HG03175 (cell line): ENCODE results near the gene PPP1R11.
"Not testable (repeated sequence)": the region's sequence is repeated elsewhere in the genome, so short reads cannot be mapped to it uniquely, and the experiment has no call there.

ENCODE experiments used
- ATAC-seq: cut with Tn5 transposase; IDR thresholded peaks from one replicate; pipeline ENCODE4 v1.9.1; 2021; ENCODE audit warnings: mild to moderate bottlenecking, moderate library complexity; ENCODE audit not compliant: unreplicated experiment

Gene PPP1R11, protein sequence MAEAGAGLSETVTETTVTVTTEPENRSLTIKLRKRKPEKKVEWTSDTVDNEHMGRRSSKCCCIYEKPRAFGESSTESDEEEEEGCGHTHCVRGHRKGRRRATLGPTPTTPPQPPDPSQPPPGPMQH

GRCh38 chr6:30066577-30067459 lies at the start of gene PPP1R11:
Gene PPP1R11, plus strand, starts transcription at chr6:30067198. Its CDS starts 213 bp downstream, at chr6:30067411.
- peak; percentile 97 for ATAC-seq

DNA sequence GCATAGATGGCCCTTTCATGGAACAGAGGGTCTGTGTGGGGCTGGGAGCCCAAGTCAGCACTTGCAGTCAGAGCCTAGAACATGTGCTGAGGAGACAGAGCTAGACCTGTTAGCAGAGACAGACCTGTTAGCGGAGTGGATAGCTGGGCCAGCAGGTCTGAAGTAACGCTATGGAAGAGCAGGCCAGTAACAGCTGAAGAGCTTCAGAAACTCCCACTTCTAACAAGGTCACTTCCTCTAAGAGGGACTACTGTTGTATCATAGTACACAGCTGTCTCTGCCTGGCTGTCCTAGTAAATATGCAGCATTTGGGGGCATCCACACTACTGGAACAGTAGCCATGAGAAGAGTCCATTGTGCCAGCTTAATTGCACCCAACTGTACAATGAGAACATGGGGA lies 47.2 kb upstream of the PPP1R11 start:
- ATAC-seq = no peak

DNA sequence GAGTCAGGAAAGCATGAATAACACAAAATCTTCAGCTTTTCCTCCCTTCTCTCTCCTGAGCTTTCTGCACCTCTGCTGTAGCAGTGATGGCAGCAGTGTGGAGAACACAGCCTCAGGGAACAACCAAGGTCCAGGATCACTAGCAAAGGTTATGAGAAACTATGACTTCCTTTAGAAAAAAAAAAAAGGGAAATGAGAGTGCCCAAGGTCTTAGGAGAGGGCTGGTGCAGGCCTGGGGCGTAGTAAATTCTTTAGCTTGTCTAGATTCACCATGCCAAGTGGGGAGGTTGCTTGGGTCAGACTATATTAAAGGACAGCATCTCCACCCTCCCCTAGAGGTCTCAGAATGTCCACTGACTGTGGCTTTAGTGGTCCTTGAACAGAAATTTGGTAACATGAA lies 46.4 kb upstream of the PPP1R11 start:
- ATAC-seq = no peak

- ATAC-seq = no peak
Observed at GRCh38 chr6:30022189-30022588, 44.8 kb upstream of the PPP1R11 start.

- not testable (repeated sequence) for ATAC-seq
Observed at GRCh38 chr6:30022712-30023111, 44.3 kb upstream of the PPP1R11 start.

DNA sequence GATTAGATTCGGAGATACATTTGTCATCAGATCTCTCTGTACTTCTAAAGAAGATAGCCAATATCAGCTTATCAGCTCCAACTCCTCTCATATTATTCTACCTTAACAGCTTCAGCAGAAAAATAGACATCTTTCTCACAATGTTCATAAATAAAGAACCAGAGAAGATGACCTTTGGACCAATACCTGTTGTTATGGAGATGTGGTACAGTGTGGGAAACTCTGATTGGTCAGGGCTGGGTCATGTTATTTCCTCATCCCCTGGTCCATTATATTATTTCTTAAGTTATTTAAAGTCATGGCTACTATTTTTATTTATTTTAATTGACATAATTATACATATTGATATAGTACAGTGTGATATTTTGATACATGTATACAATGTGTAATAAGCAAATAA lies 41.8 kb upstream of the PPP1R11 start:
- no peak for ATAC-seq

- ATAC-seq = no peak
Observed at GRCh38 chr6:30029588-30029987, 37.4 kb upstream of the PPP1R11 start.

GRCh38 chr6:30031381-30031780 lies 35.6 kb upstream of the PPP1R11 start:
- no peak for ATAC-seq

DNA sequence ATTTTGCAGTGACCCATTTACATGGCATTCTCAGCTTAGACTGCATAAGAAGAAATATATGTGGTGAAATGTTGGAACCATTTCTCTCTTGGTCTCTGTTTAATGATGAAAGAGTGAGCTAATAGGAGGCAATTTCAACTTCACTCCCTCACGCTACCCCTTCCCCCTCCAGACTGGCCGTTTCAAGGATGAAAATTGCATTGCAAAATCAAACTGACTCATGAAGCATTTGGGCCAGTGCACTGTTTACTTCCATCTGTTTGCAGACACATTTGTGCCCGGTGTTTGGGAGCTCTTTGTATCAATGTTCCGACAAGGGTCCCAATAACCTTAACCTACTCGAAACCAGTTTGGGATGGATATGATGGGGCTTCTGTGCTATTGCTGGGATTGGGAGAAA lies 33.6 kb upstream of the PPP1R11 start:
- not testable (repeated sequence) for ATAC-seq

GRCh38 chr6:30035784-30036183 lies 31.2 kb upstream of the PPP1R11 start:
- no peak for ATAC-seq

GRCh38 chr6:30037182-30037788 lies 29.7 kb upstream of the PPP1R11 start:
- no peak for ATAC-seq

DNA sequence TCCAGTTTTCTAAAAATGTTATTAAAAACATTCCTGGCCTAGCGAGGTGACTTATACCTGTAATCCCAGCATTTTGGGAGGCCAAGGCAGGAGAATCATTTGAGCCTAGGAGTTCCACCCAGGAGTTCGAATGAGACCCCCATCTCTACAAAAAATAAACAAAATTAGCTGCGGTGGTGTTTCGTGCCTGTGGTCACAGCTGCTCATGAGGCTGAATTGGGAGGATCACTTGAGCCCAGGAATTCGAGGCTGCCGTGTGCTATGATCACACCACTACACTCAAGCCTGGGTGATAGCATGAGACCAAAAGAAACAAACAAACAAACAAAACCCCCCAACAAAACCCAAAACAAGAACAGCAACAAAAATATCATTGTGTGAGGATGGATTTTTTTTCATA lies 25.8 kb upstream of the PPP1R11 start:
- ATAC-seq = no peak

DNA sequence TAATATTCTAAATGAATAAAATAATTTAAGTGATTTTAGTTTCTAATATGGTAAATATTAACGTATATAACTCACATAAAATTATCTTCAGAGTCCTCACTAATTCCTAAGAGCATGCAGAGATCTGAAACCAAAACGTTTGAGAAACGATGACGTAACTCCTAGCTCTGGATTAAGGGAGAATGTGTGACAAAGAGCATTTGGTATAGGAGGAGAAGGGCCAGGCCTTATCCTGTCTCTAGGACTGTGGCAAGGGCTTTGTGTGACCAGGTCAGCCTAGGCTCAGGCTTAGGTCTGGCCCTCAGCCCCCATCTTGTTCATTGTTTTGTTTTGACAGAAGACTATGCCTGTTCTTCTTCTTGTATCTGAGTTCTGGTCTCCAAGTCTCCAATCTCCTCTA lies 25.2 kb upstream of the PPP1R11 start:
- ATAC-seq = no peak

DNA sequence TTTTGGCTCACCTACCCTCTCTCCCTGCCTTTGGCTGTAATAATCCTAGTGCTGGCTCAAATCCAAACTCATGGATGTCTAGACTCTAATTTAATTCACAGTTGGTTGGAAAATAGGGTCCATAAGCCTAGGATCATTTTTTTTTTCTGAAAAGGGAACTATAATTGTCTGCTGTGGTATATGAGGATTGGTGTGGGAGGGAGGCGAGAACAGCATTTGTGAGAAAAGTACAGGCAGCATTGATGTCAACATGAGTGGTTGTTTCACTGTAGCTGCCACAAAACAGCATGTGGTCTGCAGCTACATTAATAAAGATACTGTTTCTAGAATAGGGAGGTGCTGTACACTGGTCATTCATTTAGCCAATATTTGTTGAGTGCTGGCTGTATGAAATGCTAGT lies 24.5 kb upstream of the PPP1R11 start:
- no peak for ATAC-seq

GRCh38 chr6:30042914-30043313 lies 24.1 kb upstream of the PPP1R11 start:
- no peak for ATAC-seq

- no peak for ATAC-seq
Observed at GRCh38 chr6:30043744-30044143, 23.3 kb upstream of the PPP1R11 start.

DNA sequence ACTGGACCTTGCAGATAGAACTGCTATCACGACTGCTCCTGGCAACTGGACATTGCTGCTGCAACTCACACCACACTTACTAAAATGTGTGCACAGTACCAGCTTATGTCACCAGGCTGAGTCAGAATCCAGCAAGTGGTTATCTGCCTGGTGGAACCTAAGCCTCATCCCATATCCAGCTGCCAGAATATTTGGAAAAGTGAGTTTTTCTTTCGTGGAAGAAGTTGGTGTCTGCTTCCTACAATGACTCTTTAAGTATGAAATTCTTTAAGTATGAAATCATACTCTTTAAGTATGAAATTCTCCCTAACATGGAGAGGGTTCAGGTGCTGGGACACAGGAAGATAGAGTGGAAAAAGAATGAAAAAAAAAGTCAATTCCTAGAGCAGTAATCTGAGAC lies 22.4 kb upstream of the PPP1R11 start:
- no peak for ATAC-seq

DNA sequence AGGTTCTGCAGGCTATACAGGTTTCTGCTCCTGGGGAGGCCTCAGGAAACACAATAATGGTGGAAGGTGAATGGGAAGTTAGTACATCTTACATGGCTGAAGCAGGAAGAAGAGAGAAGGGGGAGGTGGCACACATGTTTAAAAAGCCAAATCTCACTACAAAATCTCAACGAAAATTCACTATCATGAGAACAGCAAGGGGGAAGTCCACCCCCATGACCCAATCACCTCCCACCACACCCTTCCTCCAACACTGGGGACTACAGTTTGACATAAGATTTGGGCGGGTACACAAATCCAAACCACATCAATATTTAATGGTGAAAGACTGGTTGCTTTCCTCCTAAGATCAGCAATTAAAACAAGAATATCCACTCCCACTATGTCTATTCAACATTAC lies 19.8 kb upstream of the PPP1R11 start:
- ATAC-seq = no peak

- ATAC-seq = no peak
Observed at GRCh38 chr6:30053682-30054081, 13.3 kb upstream of the PPP1R11 start.

- ATAC-seq = no peak
Observed at GRCh38 chr6:30055513-30055912, 11.5 kb upstream of the PPP1R11 start.

DNA sequence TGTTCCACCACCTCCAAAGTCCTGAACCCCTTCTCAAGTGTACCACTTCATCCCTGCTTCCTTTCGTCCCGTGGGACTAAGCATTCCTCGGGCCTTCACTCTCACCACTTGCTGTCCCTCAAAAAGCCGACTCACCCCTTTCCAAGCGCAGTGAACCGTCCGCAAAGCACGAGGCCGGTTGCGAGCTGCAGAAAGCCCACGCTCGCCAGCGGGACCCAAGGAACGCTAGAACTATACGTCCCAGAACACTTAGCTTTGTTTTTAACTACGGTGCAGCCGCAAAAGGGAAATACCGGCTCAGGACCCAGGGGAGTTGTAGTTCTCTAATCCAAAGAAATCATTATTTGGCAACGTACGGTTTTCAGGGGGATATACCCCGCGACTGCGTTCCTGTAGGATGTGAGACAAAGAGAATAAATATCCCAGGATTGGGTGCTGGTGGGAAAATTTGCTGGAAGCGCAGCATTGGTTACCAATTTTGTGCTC lies 6.3 kb upstream of the PPP1R11 start:
- ATAC-seq = peak; percentile 17
